MM.1S (cell line): ENCODE data around the gene WDFY4.

Experiments used
- DNase-seq: peaks from one replicate; pipeline ENCODE4 v3.0.0-alpha.2; 2015
- H2AFZ ChIP-seq: fragments of 300-600 bp; sonication (generic); 2 replicates; pipeline ENCODE4 v1.6.0; 2016; ENCODE audit warnings: antibody characterized with exemption, low read length
- H3F3A ChIP-seq: fragments of 300-600 bp; sonication (generic); 2 replicates; pipeline ENCODE4 v1.6.1; 2016; ENCODE audit warnings: mild to moderate bottlenecking, antibody characterized with exemption, low read length, moderate library complexity, mixed read lengths; ENCODE audit not compliant: insufficient read depth
- H3K27ac ChIP-seq: fragments of 300-600 bp; sonication (generic); 2 replicates; pipeline ENCODE4 v1.5.1; 2016; ENCODE audit warnings: mild to moderate bottlenecking, low read length
- H3K27me3 ChIP-seq: fragments of 300-600 bp; sonication (generic); replicated peaks from 2 replicates; pipeline ENCODE4 v1.6.0; 2016; ENCODE audit warnings: low read length; ENCODE audit not compliant: insufficient read depth
- H3K36me3 ChIP-seq: fragments of 300-600 bp; sonication (generic); replicated peaks from 2 replicates; pipeline ENCODE4 v1.6.1; 2016; ENCODE audit warnings: mild to moderate bottlenecking, low read length, mixed read lengths; ENCODE audit not compliant: insufficient read depth
- H3K4me1 ChIP-seq: fragments of 300-600 bp; sonication (generic); 2 replicates; pipeline ENCODE4 v1.6.1; 2016; ENCODE audit warnings: low read length, mixed read lengths
- H3K4me2 ChIP-seq: fragments of 300-600 bp; sonication (generic); 2 replicates; pipeline ENCODE4 v1.6.0; 2016; ENCODE audit warnings: low read depth, low read length
- H3K4me3 ChIP-seq: fragments of 300-600 bp; sonication (generic); 2 replicates; pipeline ENCODE4 v1.5.1; 2016; ENCODE audit warnings: low read length, mixed read lengths
- H3K79me2 ChIP-seq: fragments of 300-600 bp; sonication (generic); 2 replicates; pipeline ENCODE4 v1.6.1; 2016; ENCODE audit warnings: mixed run types, low read length, mixed read lengths
- H3K9ac ChIP-seq: fragments of 300-600 bp; sonication (generic); 2 replicates; pipeline ENCODE4 v1.6.1; 2016; ENCODE audit warnings: low read length, mixed read lengths
- H3K9me2 ChIP-seq: fragments of 300-600 bp; sonication (generic); replicated peaks from 2 replicates; pipeline ENCODE4 v1.6.1; 2016; ENCODE audit warnings: mild to moderate bottlenecking, low read length, mixed read lengths; ENCODE audit not compliant: insufficient read depth
- H3K9me3 ChIP-seq: fragments of 300-600 bp; sonication (generic); replicated peaks from 2 replicates; pipeline ENCODE4 v1.6.1; 2016; ENCODE audit warnings: mild to moderate bottlenecking, low read length, mixed read lengths; ENCODE audit not compliant: insufficient read depth
- H4K20me1 ChIP-seq: fragments of 300-600 bp; sonication (generic); 2 replicates; pipeline ENCODE4 v1.6.1; 2016; ENCODE audit warnings: mild to moderate bottlenecking, low read length, moderate library complexity, mixed read lengths; ENCODE audit not compliant: insufficient read depth
- EZH2 ChIP-seq: fragments of 300-600 bp; sonication (generic); optimal IDR thresholded peaks from 2 replicates; pipeline ENCODE3; 2017; ENCODE audit warnings: low read depth, mild to moderate bottlenecking, antibody characterized with exemption, low read length, mixed read lengths
- EZH2phosphoT487 ChIP-seq: fragments of 300-600 bp; sonication (generic); IDR thresholded peaks from 2 replicates; pipeline ENCODE4 v1.6.1; 2018; ENCODE audit warnings: antibody characterized with exemption, low read length
- TF ChIP-seq, protein P1 (sequence below): fragments of 300-600 bp; sonication (generic); IDR thresholded peaks from 2 replicates; pipeline ENCODE4 v1.5.1; 2016; ENCODE audit warnings: antibody characterized with exemption, low read length, mixed read lengths

The WDFY4 gene

DNA sequence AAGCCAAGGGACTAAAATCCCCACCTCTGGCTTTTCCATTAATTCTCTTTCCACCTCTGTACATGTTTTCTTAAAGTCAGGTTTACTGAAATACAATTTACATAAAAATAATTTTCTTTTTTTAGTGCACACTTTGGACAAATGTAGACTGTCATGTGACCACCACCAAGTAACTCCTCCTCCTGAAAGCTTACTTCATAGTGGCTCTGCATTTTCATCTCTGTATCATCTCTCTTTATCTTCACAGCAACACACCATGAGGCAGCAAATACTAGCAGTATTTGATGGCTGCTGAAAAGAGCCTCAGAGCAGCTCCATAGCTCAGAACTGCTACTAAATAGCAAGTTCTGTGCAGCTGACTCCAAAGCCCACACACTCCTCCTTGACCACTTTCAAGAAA, 17.3 kb downstream of the WDFY4 start:
- Histone ChIP-seq H3K27ac (no peak overlapping the region), H3K4me3 (no peak overlapping the region), H3F3A (no peaks in the 10 kb centered on the region), H3K9ac (no peak overlapping the region), H3K36me3 (no peaks in the 10 kb centered on the region), H4K20me1 (no peaks in the 10 kb centered on the region), H2AFZ (no peak overlapping the region), H3K4me2 (no peak overlapping the region), H3K4me1 (no peaks in the 10 kb centered on the region), H3K79me2 (no peaks in the 10 kb centered on the region), H3K9me3 (no peaks in the 10 kb centered on the region), H3K9me2 (no peaks in the 10 kb centered on the region), H3K27me3 (no peaks in the 10 kb centered on the region)
- no peak for TF ChIP-seq EZH2phosphoT487
- TF ChIP-seq, protein P1, sequence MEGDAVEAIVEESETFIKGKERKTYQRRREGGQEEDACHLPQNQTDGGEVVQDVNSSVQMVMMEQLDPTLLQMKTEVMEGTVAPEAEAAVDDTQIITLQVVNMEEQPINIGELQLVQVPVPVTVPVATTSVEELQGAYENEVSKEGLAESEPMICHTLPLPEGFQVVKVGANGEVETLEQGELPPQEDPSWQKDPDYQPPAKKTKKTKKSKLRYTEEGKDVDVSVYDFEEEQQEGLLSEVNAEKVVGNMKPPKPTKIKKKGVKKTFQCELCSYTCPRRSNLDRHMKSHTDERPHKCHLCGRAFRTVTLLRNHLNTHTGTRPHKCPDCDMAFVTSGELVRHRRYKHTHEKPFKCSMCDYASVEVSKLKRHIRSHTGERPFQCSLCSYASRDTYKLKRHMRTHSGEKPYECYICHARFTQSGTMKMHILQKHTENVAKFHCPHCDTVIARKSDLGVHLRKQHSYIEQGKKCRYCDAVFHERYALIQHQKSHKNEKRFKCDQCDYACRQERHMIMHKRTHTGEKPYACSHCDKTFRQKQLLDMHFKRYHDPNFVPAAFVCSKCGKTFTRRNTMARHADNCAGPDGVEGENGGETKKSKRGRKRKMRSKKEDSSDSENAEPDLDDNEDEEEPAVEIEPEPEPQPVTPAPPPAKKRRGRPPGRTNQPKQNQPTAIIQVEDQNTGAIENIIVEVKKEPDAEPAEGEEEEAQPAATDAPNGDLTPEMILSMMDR: no peak
- no peak for TF ChIP-seq EZH2
- DNase-seq: no peak

- no peaks in the 10 kb centered on the region for H3K79me2 ChIP-seq
- no peaks in the 10 kb centered on the region for H4K20me1 ChIP-seq
- H3K27me3 ChIP-seq: no peaks in the 10 kb centered on the region
- no peak overlapping the region for H3K4me2 ChIP-seq
- TF ChIP-seq, protein P1: no peak
- TF ChIP-seq EZH2 (no peak), EZH2phosphoT487 (no peak)
- H3K9me3 ChIP-seq: no peaks in the 10 kb centered on the region
- H3K4me1 ChIP-seq: no peaks in the 10 kb centered on the region
- H3K4me3 ChIP-seq: no peak overlapping the region
- no peaks in the 10 kb centered on the region for H3K36me3 ChIP-seq
- H2AFZ ChIP-seq: no peak overlapping the region
- H3F3A ChIP-seq: no peaks in the 10 kb centered on the region
- H3K9me2 ChIP-seq: no peaks in the 10 kb centered on the region
- no peak overlapping the region for H3K9ac ChIP-seq
- no peak for DNase-seq
- no peak overlapping the region for H3K27ac ChIP-seq
These were observed 19.0 kb downstream of the WDFY4 start for GRCh38 chr10:48703531-48704122.

- H3K9me3 ChIP-seq: no peaks in the 10 kb centered on the region
- no peaks in the 10 kb centered on the region for H3K36me3 ChIP-seq
- no peaks in the 10 kb centered on the region for H4K20me1 ChIP-seq
- no peak for DNase-seq
- H3K9ac ChIP-seq: no peak overlapping the region
- H3K4me1 ChIP-seq: no peaks in the 10 kb centered on the region
- no peak overlapping the region for H3K4me3 ChIP-seq
- TF ChIP-seq EZH2: no peak
- TF ChIP-seq, protein P1: no peak
- TF ChIP-seq EZH2phosphoT487: no peak
- H3K9me2 ChIP-seq: no peaks in the 10 kb centered on the region
- H3K27me3 ChIP-seq: no peaks in the 10 kb centered on the region
- no peaks in the 10 kb centered on the region for H3K79me2 ChIP-seq
- H3K27ac ChIP-seq: no peak overlapping the region
- no peak overlapping the region for H2AFZ ChIP-seq
- H3K4me2 ChIP-seq: no peak overlapping the region
- no peaks in the 10 kb centered on the region for H3F3A ChIP-seq
These were observed 19.5 kb downstream of the WDFY4 start for GRCh38 chr10:48704156-48704555.
